Cardiac fibroblast (primary cell): ENCODE data around the gene PPFIBP2.

Experiments
- DNase-seq, 2 donors: peaks; one replicate each; pipeline versions ENCODE4 v3.0.0 to v3.0.0-alpha.2; 2010; ENCODE audit warnings: low read depth in 2 of 2
- H3K4me3 ChIP-seq, 2 donors: replicated peaks in 1 of 2; 1 replicate in 1 of 2; 2 replicates in 1 of 2; pipeline ENCODE4 v1.5.1; 2011; ENCODE audit warnings: low read depth in 2 of 2, low read length in 2 of 2, mild to moderate bottlenecking in 2 of 2, moderate library complexity in 1 of 2
- CTCF ChIP-seq: IDR thresholded peaks from one replicate; pipeline ENCODE4 v1.5.1; 2011; ENCODE audit warnings: low read depth, mild to moderate bottlenecking, low read length, inconsistent platforms

Gene PPFIBP2

GRCh38 chr11:7567311-7567710, 53.5 kb downstream of the PPFIBP2 start:
- TF ChIP-seq CTCF: no peak
- H3K4me3 ChIP-seq: no peak overlapping the region
- DNase-seq: no peak

GRCh38 chr11:7569044-7569443, 55.2 kb downstream of the PPFIBP2 start:
- TF ChIP-seq CTCF: no peak
- H3K4me3 ChIP-seq: no peak overlapping the region
- no peak for DNase-seq

- no peak overlapping the region for H3K4me3 ChIP-seq
- DNase-seq: no peak
- no peak for TF ChIP-seq CTCF
Observed at GRCh38 chr11:7570241-7570640, 56.4 kb downstream of the PPFIBP2 start.

GRCh38 chr11:7570938-7571521, 57.2 kb downstream of the PPFIBP2 start:
- no peak for DNase-seq
- H3K4me3 ChIP-seq: no peak overlapping the region
- no peak for TF ChIP-seq CTCF

- H3K4me3 ChIP-seq: no peak overlapping the region
- peak; percentile 75 to 79 for DNase-seq
- peak; percentile 98 for TF ChIP-seq CTCF
Observed at GRCh38 chr11:7571640-7572000, 57.8 kb downstream of the PPFIBP2 start.

- TF ChIP-seq CTCF: no peak
- no peak overlapping the region for H3K4me3 ChIP-seq
- DNase-seq: peak in 1 of 2 donors; percentile 27
Observed at GRCh38 chr11:7572001-7572712, 58.4 kb downstream of the PPFIBP2 start.

- H3K4me3 ChIP-seq: no peak overlapping the region
- TF ChIP-seq CTCF: no peak
- peak; percentile 31 for DNase-seq
Observed at GRCh38 chr11:7573193-7573557, 59.4 kb downstream of the PPFIBP2 start.
